Osteoblast (primary cell): ENCODE results near the gene GLI1. TPM values are rescaled to one million over a fixed set of nuclear protein-coding genes. Genes with fewer than 3 reads are reported as not detected.
A peak's percentile ranks its signal among the peaks of the same experiment; 100 is the strongest.

Experiments
- DNase-seq: peaks from one replicate; pipeline ENCODE4 v3.0.0; 2011; ENCODE audit warnings: low spot score, mixed read lengths; ENCODE audit not compliant: insufficient read length; ENCODE audit errors: missing footprints
- H2AFZ ChIP-seq: 2 replicates; pipeline ENCODE4 v1.6.0; 2011; ENCODE audit warnings: mild to moderate bottlenecking, low read length
- H3K27ac ChIP-seq: 2 replicates; pipeline ENCODE4 v1.5.1; 2011; ENCODE audit warnings: mild to moderate bottlenecking, low read depth, low read length, moderate library complexity
- H3K27me3 ChIP-seq: 2 replicates; pipeline ENCODE4 v1.6.0; 2012; ENCODE audit warnings: mild to moderate bottlenecking, control low read depth, inconsistent platforms, low read length, moderate library complexity; ENCODE audit not compliant: insufficient read depth
- H3K36me3 ChIP-seq: 2 replicates; pipeline ENCODE4 v1.5.1; 2011; ENCODE audit warnings: mild to moderate bottlenecking, low read length, control low read depth, moderate library complexity; ENCODE audit not compliant: insufficient read depth
- H3K4me1 ChIP-seq: 2 replicates; pipeline ENCODE4 v1.5.1; 2011; ENCODE audit warnings: mild to moderate bottlenecking, low read length, control low read depth, moderate library complexity; ENCODE audit not compliant: insufficient read depth
- H3K4me2 ChIP-seq: 2 replicates; pipeline ENCODE4 v1.6.0; 2011; ENCODE audit warnings: mild to moderate bottlenecking, low read length; ENCODE audit not compliant: insufficient read depth
- H3K4me3 ChIP-seq: fragments of 200-600 bp; sonication (generic); 3 replicates; pipeline ENCODE4 v1.5.1; 2012; ENCODE audit warnings: mild to moderate bottlenecking, low read length, inconsistent platforms; ENCODE audit not compliant: insufficient read depth
- H3K79me2 ChIP-seq: 2 replicates; pipeline ENCODE4 v1.6.0; 2012; ENCODE audit warnings: mild to moderate bottlenecking, low read length, control low read depth, inconsistent platforms; ENCODE audit not compliant: insufficient read depth
- H3K9me3 ChIP-seq: 2 replicates; pipeline ENCODE4 v1.5.1; 2011; ENCODE audit warnings: low read depth, low read length, control low read depth
- H4K20me1 ChIP-seq: 2 replicates; pipeline ENCODE4 v1.6.0; 2012; ENCODE audit warnings: mild to moderate bottlenecking, low read length, control low read depth; ENCODE audit not compliant: insufficient read depth
- CTCF ChIP-seq: IDR thresholded peaks from 2 replicates; pipeline ENCODE4 v1.5.1; 2011; ENCODE audit warnings: mild to moderate bottlenecking, low read depth, low read length, moderate library complexity; ENCODE audit errors: extremely low read depth
- total RNA-seq: library from RNA; depleted of rRNA; stranded (reverse); fragments of >200 nt; gene quantifications from 2 replicates; pipeline ENCODE4 v1.2.3, GENCODE V29; 2012

The GLI1 gene
- total RNA-seq, 1 donor = 0.36 TPM

- Histone ChIP-seq H3K4me2 (no peak within 1 kb of the TSS), H3K4me1 (no peaks in the 10 kb centered on the region), H3K36me3 (no peaks in the 10 kb centered on the region), H2AFZ (no peak within 1 kb of the TSS), H4K20me1 (no peaks in the 10 kb centered on the region), H3K27me3 (peaks cover 63% of the 10 kb centered on the region), H3K9me3 (no peaks in the 10 kb centered on the region), H3K27ac (no peak within 1 kb of the TSS), H3K79me2 (no peaks in the 10 kb centered on the region), H3K4me3 (no peak within 1 kb of the TSS)
- DNase-seq = peak; percentile 74
- no peak for TF ChIP-seq CTCF
Measured at GRCh38 chr12:57479376-57480115, 20.0 kb downstream of the GLI1 start, which contains the start of gene ARHGAP9. Gene ARHGAP9 (minus strand): TSS chr12:57479866. CDS start chr12:57479406, 460 bp downstream.

GRCh38 chr12:57481671-57482070 lies 22.1 kb downstream of the GLI1 start:
- H3K27me3 ChIP-seq = peaks cover 41% of the 10 kb centered on the region
- H3K9me3 ChIP-seq = no peaks in the 10 kb centered on the region
- no peak overlapping the region for H3K4me2 ChIP-seq
- H3K36me3 ChIP-seq = no peaks in the 10 kb centered on the region
- H3K27ac ChIP-seq = no peak overlapping the region
- no peak overlapping the region for H3K4me3 ChIP-seq
- DNase-seq = no peak
- no peak overlapping the region for H2AFZ ChIP-seq
- no peaks in the 10 kb centered on the region for H4K20me1 ChIP-seq
- no peaks in the 10 kb centered on the region for H3K79me2 ChIP-seq
- TF ChIP-seq CTCF = no peak
- H3K4me1 ChIP-seq = no peaks in the 10 kb centered on the region

GRCh38 chr12:57483466-57483865 lies 23.9 kb downstream of the GLI1 start:
- Histone ChIP-seq H3K36me3 (no peaks in the 10 kb centered on the region), H4K20me1 (no peaks in the 10 kb centered on the region), H3K4me1 (no peaks in the 10 kb centered on the region), H3K27me3 (peaks cover 27% of the 10 kb centered on the region), H3K4me3 (no peak overlapping the region), H3K9me3 (no peaks in the 10 kb centered on the region), H3K79me2 (peaks cover 6% of the 10 kb centered on the region), H3K27ac (no peak overlapping the region), H2AFZ (no peak overlapping the region), H3K4me2 (no peak overlapping the region)
- DNase-seq = no peak
- no peak for TF ChIP-seq CTCF

GRCh38 chr12:57485695-57486094 lies 26.1 kb downstream of the GLI1 start:
- Histone ChIP-seq H3K27ac (no peak overlapping the region), H3K4me2 (no peak overlapping the region), H3K4me1 (peaks cover 9% of the 10 kb centered on the region), H3K27me3 (peaks cover 12% of the 10 kb centered on the region), H3K9me3 (no peaks in the 10 kb centered on the region), H3K79me2 (peaks cover 27% of the 10 kb centered on the region), H3K4me3 (no peak overlapping the region), H2AFZ (no peak overlapping the region), H3K36me3 (peaks cover 15% of the 10 kb centered on the region), H4K20me1 (peaks cover 7% of the 10 kb centered on the region)
- TF ChIP-seq CTCF = no peak
- no peak for DNase-seq
